Measurements from ENCODE around the gene DHX16. TPM values are rescaled to one million over a fixed set of nuclear protein-coding genes. Genes with fewer than 3 reads are reported as not detected.

The DHX16 gene
- total and polyA plus RNA-seq, 2 of the 4 experiments (the other 2 are of a cell fraction), result 47.9 to 48.4 TPM

DNA sequence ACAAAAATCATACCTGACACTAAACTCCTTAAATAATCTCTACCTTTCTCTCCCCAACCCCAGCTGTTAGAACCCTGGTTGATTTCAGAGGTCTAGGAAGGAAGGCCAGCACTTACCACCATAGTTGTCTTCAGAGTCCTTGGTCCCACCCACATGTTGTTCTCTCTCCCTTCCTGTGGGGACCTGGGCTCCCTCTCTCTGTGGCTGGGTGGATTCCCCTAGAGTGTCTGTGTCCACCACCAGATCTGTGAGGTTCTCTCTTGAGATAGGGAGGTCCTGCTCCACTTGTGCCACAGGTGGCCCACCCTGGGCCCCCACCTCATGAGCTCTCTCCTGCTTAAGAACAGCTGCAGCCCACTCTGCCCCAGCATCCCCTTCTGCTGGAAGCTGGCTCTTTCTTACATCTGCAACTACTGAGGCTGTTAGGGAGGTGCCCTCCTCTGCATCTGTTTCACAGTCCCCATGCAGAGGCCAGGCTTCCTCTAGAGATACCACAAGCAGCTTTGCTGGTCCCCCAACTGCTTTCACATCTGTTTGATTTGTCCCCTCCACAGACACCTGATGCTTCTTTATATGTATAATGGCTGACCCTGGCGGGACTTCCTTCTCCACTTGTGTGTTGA is 39.1 kb upstream of the DHX16 start:
- DNase-seq, result no peak
- Histone ChIP-seq H3K27me3 (ENCODE audit: control insufficient read depth, insufficient read depth, low read length) (no peaks in the 10 kb centered on the region), H3K18ac (ENCODE audit: low read depth, low read length) (no peak overlapping the region), H2BK20ac (ENCODE audit: low read depth, low read length) (no peak overlapping the region), H3K4me3 (ENCODE audit: insufficient read depth, low read depth, low read length) (no peak overlapping the region), H3K27ac (ENCODE audit: insufficient read depth, low read length) (no peak overlapping the region), H3K36me3 (ENCODE audit: control insufficient read depth, insufficient read depth, low read length) (peaks cover 30% of the 10 kb centered on the region), H3K79me1 (ENCODE audit: low read depth in 1 of 2, low read length in 2 of 2) (peaks cover 10 to 23% of the 10 kb centered on the region in 2 experiments), H3K9ac (ENCODE audit: low read depth, low read length) (no peak overlapping the region), H2BK5ac (ENCODE audit: low read depth, low read length, poor library complexity, severe bottlenecking) (no peak overlapping the region), H2AK5ac (ENCODE audit: low read depth, low read length) (no peak overlapping the region), H3K4ac (ENCODE audit: low read depth, low read length) (no peak overlapping the region), H2BK120ac (ENCODE audit: low read depth, low read length) (no peak overlapping the region), H3K9me1 (ENCODE audit: insufficient read depth, low read length) (peaks cover 5% of the 10 kb centered on the region), H2AK9ac (replicated peaks; ENCODE audit: low read depth, low read length, poor library complexity) (no peak overlapping the region), H4K8ac (ENCODE audit: low read depth in 2 of 2, low read length in 2 of 2) (no peak overlapping the region), H3K4me1 (ENCODE audit: control insufficient read depth, insufficient read depth, low read length) (peaks cover 4% of the 10 kb centered on the region; the same call in 1 of the 2 replicates), H3K23ac (ENCODE audit: low read depth, low read length) (no peak overlapping the region), H2AFZ (replicated peaks; ENCODE audit: low read length, poor library complexity) (no peak overlapping the region), H4K20me1 (ENCODE audit: insufficient read depth, low read length) (no peaks in the 10 kb centered on the region), H2BK15ac (ENCODE audit: low read depth, low read length) (no peak overlapping the region), H3K4me2 (ENCODE audit: low read depth, low read length) (no peak overlapping the region), H3K14ac (replicated peaks; ENCODE audit: low read depth, low read length) (no peak overlapping the region), H4K91ac (ENCODE audit: insufficient read depth, low read depth, low read length) (no peak overlapping the region), H3K9me3 (ENCODE audit: control insufficient read depth, insufficient read depth, low read length) (no peaks in the 10 kb centered on the region), H4K5ac (ENCODE audit: low read depth, low read length) (no peak overlapping the region), H3K56ac (ENCODE audit: extremely low read depth, insufficient read depth, low read length) (no peak overlapping the region)
- dilution Hi-C loops (cut with HindIII; ENCODE audit: low sequenced_read_pairs, unreplicated experiment) (no loop called here), intact Hi-C loops (cut with micrococcal nuclease) (no loop called here), in situ Hi-C loops (cut with MboI; ENCODE audit: low sequenced_read_pairs) (no loop called here)
- no peak for ATAC-seq (ENCODE audit: low read depth)
- no CpG with 5 or more reads among the region's 1 CpG for WGBS, 2 experiments (ENCODE audit: extremely low coverage in 2 of 2, insufficient read length in 1 of 2)
- ChIA-PET CTCF (no interaction called here), POLR2A (ENCODE audit: unreplicated experiment) (no interaction called here)
- no TSS peak for BruUV-seq (replicated peaks)
- TF ChIP-seq FOS (IDR thresholded peaks at IDR 0.05; ENCODE audit: low read depth, low read length), result no peak
- TF ChIP-seq POLR2A (IDR thresholded peaks at IDR 0.05; ENCODE audit: low read depth, low read length), result no peak
- no peak for TF ChIP-seq RFX5 (IDR thresholded peaks at IDR 0.05; ENCODE audit: low read depth, low read length)
- no peak for TF ChIP-seq NFE2L2 (IDR thresholded peaks at IDR 0.05; ENCODE audit: low read depth, low read length)
- TF ChIP-seq MAFK (IDR thresholded peaks at IDR 0.05; ENCODE audit: low read depth, low read length), result no peak
- TF ChIP-seq RAD21 (IDR thresholded peaks at IDR 0.05; ENCODE audit: low read length), result no peak
- TF ChIP-seq CHD1 (IDR thresholded peaks at IDR 0.05; ENCODE audit: low read depth, low read length), result no peak
- TF ChIP-seq RCOR1 (IDR thresholded peaks at IDR 0.05; ENCODE audit: insufficient replicate concordance, low read length), result no peak
- no peak for TF ChIP-seq MXI1 (IDR thresholded peaks at IDR 0.05; ENCODE audit: borderline replicate concordance, low read depth, low read length)
- TF ChIP-seq MAZ (IDR thresholded peaks at IDR 0.05; ENCODE audit: borderline replicate concordance, low read depth, low read length), result no peak
- TF ChIP-seq, protein P1, sequence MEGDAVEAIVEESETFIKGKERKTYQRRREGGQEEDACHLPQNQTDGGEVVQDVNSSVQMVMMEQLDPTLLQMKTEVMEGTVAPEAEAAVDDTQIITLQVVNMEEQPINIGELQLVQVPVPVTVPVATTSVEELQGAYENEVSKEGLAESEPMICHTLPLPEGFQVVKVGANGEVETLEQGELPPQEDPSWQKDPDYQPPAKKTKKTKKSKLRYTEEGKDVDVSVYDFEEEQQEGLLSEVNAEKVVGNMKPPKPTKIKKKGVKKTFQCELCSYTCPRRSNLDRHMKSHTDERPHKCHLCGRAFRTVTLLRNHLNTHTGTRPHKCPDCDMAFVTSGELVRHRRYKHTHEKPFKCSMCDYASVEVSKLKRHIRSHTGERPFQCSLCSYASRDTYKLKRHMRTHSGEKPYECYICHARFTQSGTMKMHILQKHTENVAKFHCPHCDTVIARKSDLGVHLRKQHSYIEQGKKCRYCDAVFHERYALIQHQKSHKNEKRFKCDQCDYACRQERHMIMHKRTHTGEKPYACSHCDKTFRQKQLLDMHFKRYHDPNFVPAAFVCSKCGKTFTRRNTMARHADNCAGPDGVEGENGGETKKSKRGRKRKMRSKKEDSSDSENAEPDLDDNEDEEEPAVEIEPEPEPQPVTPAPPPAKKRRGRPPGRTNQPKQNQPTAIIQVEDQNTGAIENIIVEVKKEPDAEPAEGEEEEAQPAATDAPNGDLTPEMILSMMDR (conservative IDR thresholded peaks at IDR 0.05; ENCODE audit: low read depth, low read length), result no peak
- no peak for TF ChIP-seq BHLHE40 (IDR thresholded peaks at IDR 0.05; ENCODE audit: low read depth, low read length)
- TF ChIP-seq, protein P2, sequence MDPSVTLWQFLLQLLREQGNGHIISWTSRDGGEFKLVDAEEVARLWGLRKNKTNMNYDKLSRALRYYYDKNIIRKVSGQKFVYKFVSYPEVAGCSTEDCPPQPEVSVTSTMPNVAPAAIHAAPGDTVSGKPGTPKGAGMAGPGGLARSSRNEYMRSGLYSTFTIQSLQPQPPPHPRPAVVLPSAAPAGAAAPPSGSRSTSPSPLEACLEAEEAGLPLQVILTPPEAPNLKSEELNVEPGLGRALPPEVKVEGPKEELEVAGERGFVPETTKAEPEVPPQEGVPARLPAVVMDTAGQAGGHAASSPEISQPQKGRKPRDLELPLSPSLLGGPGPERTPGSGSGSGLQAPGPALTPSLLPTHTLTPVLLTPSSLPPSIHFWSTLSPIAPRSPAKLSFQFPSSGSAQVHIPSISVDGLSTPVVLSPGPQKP (IDR thresholded peaks at IDR 0.05; ENCODE audit: borderline replicate concordance, low read depth, low read length), result no peak
- TF ChIP-seq CEBPB (IDR thresholded peaks at IDR 0.05; ENCODE audit: low read depth, low read length), result no peak
- TF ChIP-seq SMC3 (IDR thresholded peaks at IDR 0.05; ENCODE audit: low read depth, low read length), result no peak
- TF ChIP-seq, protein P3, sequence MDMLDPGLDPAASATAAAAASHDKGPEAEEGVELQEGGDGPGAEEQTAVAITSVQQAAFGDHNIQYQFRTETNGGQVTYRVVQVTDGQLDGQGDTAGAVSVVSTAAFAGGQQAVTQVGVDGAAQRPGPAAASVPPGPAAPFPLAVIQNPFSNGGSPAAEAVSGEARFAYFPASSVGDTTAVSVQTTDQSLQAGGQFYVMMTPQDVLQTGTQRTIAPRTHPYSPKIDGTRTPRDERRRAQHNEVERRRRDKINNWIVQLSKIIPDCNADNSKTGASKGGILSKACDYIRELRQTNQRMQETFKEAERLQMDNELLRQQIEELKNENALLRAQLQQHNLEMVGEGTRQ (IDR thresholded peaks at IDR 0.05; ENCODE audit: low read depth, low read length), result no peak

All from IMR-90 (cell line).